GM18867 (cell line): ENCODE data around the gene MS4A6A.
"Not testable (repeated sequence)": the region's sequence is repeated elsewhere in the genome, so short reads cannot be mapped to it uniquely, and the experiment has no call there.

Experiments
- ATAC-seq: cut with Tn5 transposase; IDR thresholded peaks from one replicate; pipeline ENCODE4 v1.9.1; 2021; ENCODE audit warnings: mild to moderate bottlenecking, moderate library complexity; ENCODE audit not compliant: unreplicated experiment

Gene MS4A6A

DNA sequence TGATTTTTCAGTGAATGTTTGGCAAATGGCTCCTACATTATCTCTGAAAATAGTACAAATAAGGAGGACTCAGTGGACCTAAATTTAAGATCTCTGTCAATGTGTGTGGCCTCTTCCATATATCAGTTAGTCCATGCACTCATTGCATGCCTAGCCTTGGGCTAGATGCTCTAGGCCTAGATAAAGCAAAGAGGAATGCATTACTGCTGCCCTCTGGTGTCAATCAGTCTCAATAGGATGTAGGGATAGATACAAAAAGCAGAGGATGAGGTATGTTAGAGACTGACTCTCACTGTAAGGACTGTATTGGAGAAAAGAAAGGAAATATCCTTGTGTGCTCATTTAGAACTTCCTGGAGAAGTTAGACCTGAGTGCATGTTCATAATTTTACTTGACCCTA is 52.4 kb downstream of the MS4A6A start:
- no peak for ATAC-seq

GRCh38 chr11:60129853-60130252 is 53.0 kb downstream of the MS4A6A start:
- ATAC-seq = no peak

DNA sequence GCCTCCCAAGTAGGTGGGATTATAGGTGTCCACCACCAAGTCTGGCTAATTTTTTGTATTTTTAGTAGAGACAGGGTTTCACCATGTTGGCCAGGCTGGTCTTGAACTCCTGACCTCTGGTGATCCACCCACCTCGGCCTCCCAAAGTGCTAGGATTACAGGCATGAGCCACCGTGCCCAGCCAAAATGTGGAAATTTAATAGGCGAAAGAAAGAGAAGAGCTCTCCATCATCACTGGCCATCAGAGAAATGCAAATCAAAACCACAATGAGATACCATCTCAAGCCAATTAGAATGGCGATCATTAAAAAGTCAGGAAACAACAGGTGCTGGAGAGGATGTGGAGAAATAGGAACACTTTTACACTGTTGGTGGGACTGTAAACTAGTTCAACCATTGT is 54.0 kb downstream of the MS4A6A start:
- ATAC-seq = not testable (repeated sequence)

DNA sequence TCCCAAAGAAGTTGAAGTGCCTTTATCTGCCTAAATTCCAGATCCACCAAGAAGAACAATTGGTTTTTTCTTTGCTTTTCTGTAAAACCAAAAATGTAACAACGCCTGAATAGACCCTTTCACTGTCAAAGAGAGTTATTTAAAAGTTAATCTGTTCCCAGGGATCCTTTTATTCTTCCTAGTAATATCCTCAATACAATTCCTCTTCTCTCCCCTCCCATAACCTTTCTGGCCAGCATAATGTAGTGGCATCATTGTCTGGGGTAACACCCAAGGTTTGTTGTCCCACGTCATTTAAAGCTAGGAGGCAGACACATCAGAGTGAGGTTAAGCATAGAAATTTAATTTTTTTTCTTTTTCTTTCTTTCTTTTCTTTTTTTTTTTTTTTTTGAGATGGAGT is 54.5 kb downstream of the MS4A6A start:
- ATAC-seq = no peak

DNA sequence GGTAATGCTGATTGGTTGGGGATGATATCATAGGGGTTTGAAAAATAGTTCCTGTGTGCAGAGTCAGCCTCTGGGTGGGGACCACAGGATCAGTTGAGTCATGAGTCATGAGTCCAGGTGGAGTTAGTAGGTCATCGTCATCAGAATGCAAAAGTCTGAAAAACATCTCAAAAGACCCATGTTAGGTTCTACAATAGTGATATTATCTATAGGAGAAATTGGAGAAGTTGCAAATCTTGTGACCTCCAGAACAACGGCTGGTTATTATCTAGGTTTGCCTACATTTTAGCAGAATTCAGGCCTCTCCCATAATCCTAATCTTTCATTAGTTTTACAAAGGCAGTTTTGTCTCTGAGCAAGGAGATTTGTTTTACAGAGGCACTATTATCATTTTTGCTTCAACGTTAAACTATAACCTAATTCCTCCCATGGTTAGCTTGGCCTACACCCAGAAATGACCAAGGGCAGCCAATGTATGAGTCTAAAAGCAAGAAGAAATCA is 55.5 kb downstream of the MS4A6A start:
- ATAC-seq = no peak

DNA sequence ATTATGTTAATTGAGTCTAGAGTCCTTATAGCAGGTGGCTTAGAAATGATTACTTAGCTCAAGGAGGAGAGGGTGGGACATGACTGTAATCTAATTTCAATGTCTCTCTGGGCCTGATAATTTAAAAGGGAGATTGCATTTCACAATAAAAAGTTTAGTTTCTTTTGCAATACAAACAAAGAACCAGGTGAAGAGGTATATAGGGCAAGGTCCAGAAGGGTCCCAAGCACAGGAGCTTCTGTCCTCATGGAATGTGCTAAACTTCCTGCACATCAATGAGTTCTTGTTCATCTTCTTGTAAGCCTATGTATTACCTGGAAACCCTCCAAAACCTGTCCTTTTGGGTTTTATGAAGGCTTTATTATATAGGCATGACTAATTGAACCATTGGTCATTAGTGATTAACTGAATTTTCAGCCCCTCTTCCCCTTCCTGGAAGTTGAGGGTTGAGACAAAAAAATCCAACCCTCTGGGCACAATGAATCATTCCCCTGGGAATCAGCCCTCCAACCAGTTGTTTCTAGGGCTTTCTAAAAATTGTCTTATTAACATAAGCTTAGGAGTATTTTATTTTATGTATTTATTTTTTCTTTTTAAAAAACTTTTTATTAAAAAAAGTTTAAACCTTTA is 56.8 kb downstream of the MS4A6A start:
- ATAC-seq = no peak

GRCh38 chr11:60124802-60125432 is 58.0 kb downstream of the MS4A6A start:
- no peak for ATAC-seq
